CD14-positive monocyte (primary cell): Measurements from ENCODE around the gene PSMD1. TPM values are rescaled to one million over a fixed set of nuclear protein-coding genes. Genes with fewer than 3 reads are reported as not detected.

Experiments
- DNase-seq, 3 donors: peaks; one replicate each; pipeline ENCODE4 v3.0.0-alpha.2; 2011 to 2022
- H2AFZ ChIP-seq: 2 replicates; pipeline ENCODE4 v1.6.0; 2012; ENCODE audit warnings: mild to moderate bottlenecking, low read depth, low read length, inconsistent platforms; ENCODE audit not compliant: insufficient read depth, poor library complexity, severe bottlenecking
- H3K27ac ChIP-seq, 2 donors: 1 replicate in 1 of 2; 2 replicates in 1 of 2; pipeline ENCODE4 v1.5.1; 2012 to 2013; ENCODE audit warnings: low read length in 2 of 2, control low read depth in 1 of 2, inconsistent platforms in 1 of 2, low read depth in 1 of 2, mild to moderate bottlenecking in 1 of 2
- H3K27me3 ChIP-seq, 2 donors: one replicate each; pipeline versions ENCODE4 v1.6.0 to v1.6.1; 2011 to 2013; ENCODE audit warnings: low read length in 2 of 2; ENCODE audit not compliant: control insufficient read depth in 2 of 2, insufficient read depth in 2 of 2
- H3K36me3 ChIP-seq, 2 donors: replicated peaks in 1 of 2; 1 replicate in 1 of 2; 2 replicates in 1 of 2; pipeline versions ENCODE4 v1.5.1 to v1.6.1; 2012 to 2013; ENCODE audit warnings: low read length in 2 of 2, control low read depth in 1 of 2, inconsistent platforms in 1 of 2, mild to moderate bottlenecking in 1 of 2; ENCODE audit not compliant: insufficient read depth in 2 of 2, control insufficient read depth in 1 of 2
- H3K4me1 ChIP-seq, 2 donors: 1 replicate in 1 of 2; 2 replicates in 1 of 2; pipeline versions ENCODE4 v1.5.1 to v1.6.1; 2012 to 2013; ENCODE audit warnings: low read length in 2 of 2, control low read depth in 1 of 2, inconsistent platforms in 1 of 2, mild to moderate bottlenecking in 1 of 2, moderate library complexity in 1 of 2; ENCODE audit not compliant: insufficient read depth in 2 of 2, control insufficient read depth in 1 of 2
- H3K4me2 ChIP-seq: replicated peaks from 2 replicates; pipeline ENCODE3; 2012; ENCODE audit warnings: low read length, moderate library complexity, mild to moderate bottlenecking; ENCODE audit not compliant: poor library complexity, severe bottlenecking; ENCODE audit errors: extremely low read depth
- H3K4me3 ChIP-seq, 3 experiments: fragments of 200-600 bp in 1 of 3; sonication (generic) in 1 of 3; replicated peaks in 1 of 3; 1 replicate in 2 of 3; 2 replicates in 1 of 3; pipeline ENCODE4 v1.5.1; 2011 to 2013; ENCODE audit warnings: low read length in 3 of 3, mild to moderate bottlenecking in 3 of 3, control low read depth in 2 of 3, low read depth in 2 of 3, inconsistent platforms in 1 of 3, moderate library complexity in 1 of 3
- H3K79me2 ChIP-seq: 2 replicates; pipeline ENCODE4 v1.6.0; 2012; ENCODE audit warnings: mild to moderate bottlenecking, control low read depth, inconsistent platforms, low read length, moderate library complexity; ENCODE audit not compliant: insufficient read depth
- H3K9ac ChIP-seq: 2 replicates; pipeline ENCODE4 v1.6.0; 2017; ENCODE audit warnings: low read length, mild to moderate bottlenecking; ENCODE audit not compliant: insufficient read depth, poor library complexity, severe bottlenecking
- H3K9me3 ChIP-seq, 2 donors: replicated peaks in 1 of 2; 1 replicate in 1 of 2; 2 replicates in 1 of 2; pipeline versions ENCODE4 v1.5.1 to v1.6.1; 2012 to 2013; ENCODE audit warnings: low read length in 2 of 2, control low read depth in 1 of 2; ENCODE audit not compliant: control insufficient read depth in 1 of 2, insufficient read depth in 1 of 2
- H4K20me1 ChIP-seq: 2 replicates; pipeline ENCODE4 v1.6.0; 2012; ENCODE audit warnings: mild to moderate bottlenecking, low read length, control low read depth, moderate library complexity; ENCODE audit not compliant: insufficient read depth
- H3K27ac Mint-ChIP-seq, 7 donors: one replicate each; pipeline ENCODE4 v1.8.0; 2020; ENCODE audit warnings: mild to moderate bottlenecking in 7 of 7, mixed read lengths in 7 of 7, moderate library complexity in 6 of 7, inconsistent platforms in 2 of 7
- H3K27me3 Mint-ChIP-seq, 3 donors: one replicate each; pipeline ENCODE4 v1.8.0; 2021 to 2022; ENCODE audit warnings: low read depth in 3 of 3, mild to moderate bottlenecking in 3 of 3, mixed read lengths in 3 of 3, moderate library complexity in 3 of 3, inconsistent platforms in 1 of 3
- H3K36me3 Mint-ChIP-seq, 2 donors: one replicate each; pipeline ENCODE4 v1.8.0; 2020; ENCODE audit warnings: mixed read lengths in 2 of 2, inconsistent platforms in 1 of 2, mild to moderate bottlenecking in 1 of 2
- H3K4me1 Mint-ChIP-seq: one replicate; pipeline ENCODE4 v1.8.0; 2020; ENCODE audit warnings: mild to moderate bottlenecking, mixed read lengths
- H3K4me3 Mint-ChIP-seq, 2 donors: one replicate each; pipeline ENCODE4 v1.8.0; 2020; ENCODE audit warnings: mild to moderate bottlenecking in 2 of 2, mixed read lengths in 2 of 2, moderate library complexity in 1 of 2
- H3K9me3 Mint-ChIP-seq, 7 donors: one replicate each; pipeline ENCODE4 v1.8.0; 2020 to 2022; ENCODE audit warnings: mixed read lengths in 7 of 7, mild to moderate bottlenecking in 6 of 7, moderate library complexity in 6 of 7, inconsistent platforms in 2 of 7
- WGBS: methylation state at CpG from one replicate; pipeline ENCODE4 v1.1.5; 2013; ENCODE audit warnings: missing lambda C conversion rate; ENCODE audit not compliant: insufficient coverage; 5-methylcytosine and 5-hydroxymethylcytosine counted together
- intact Hi-C, 2 donors: fragments of 100-400 bp; cut with micrococcal nuclease; formaldehyde crosslinking; loops; one replicate each; pipeline versions ENCODE4 v1.15.0 to v1.15.1; 2023
- polyA plus RNA-seq, 3 donors: library from polyadenylated mRNA; depleted of rRNA in 1 of 3; unstranded in 2 of 3; stranded (reverse) in 1 of 3; fragments of 300-500 nt in 2 of 3; fragments of >200 nt in 1 of 3; fragmentation: Illumina TruSeq in 2 of 3; gene quantifications; 1 replicate in 2 of 3; 2 replicates in 1 of 3; pipeline ENCODE4 v1.2.3, GENCODE V29; 2012 to 2021
- TF ChIP-seq, protein P1 (sequence below): fragments of 200-600 bp; IDR thresholded peaks from one replicate; pipeline ENCODE4 v1.8.0; 2022; ENCODE audit warnings: antibody characterized with exemption, mild to moderate bottlenecking

The PSMD1 gene
- polyA plus RNA-seq, 3 donors = 23.5 to 53.9 (median 37.7) TPM

DNA sequence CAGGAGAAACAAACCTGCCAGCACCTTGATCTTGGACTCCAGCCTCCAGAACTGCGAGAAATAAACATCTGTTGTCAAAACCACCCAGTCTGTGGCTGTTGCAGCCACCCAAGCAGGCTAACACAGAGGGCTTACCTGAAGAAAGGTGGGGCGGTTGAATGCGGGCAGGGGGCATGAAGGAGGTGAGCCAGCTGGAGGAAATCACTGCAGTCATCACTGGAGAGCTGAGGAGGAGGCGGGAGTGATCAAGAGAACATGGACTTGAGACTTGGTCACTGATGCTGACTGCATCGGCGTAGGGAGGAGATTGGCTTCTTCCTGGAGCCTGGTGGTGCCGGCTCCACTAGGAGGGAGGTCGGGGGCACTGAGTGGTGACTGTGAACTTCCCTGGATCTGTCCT, 127.2 kb downstream of the PSMD1 start:
- Histone ChIP-seq H3K9me3 (no peaks in the 10 kb centered on the region), H3K4me1 (peaks cover 35 to 37% of the 10 kb centered on the region in 2 donors), H3K9ac (no peak overlapping the region), H2AFZ (no peak overlapping the region), H3K79me2 (no peaks in the 10 kb centered on the region), H3K36me3 (no peaks in the 10 kb centered on the region), H3K4me2 (no peak overlapping the region), H3K27me3 (no peaks in the 10 kb centered on the region), H4K20me1 (no peaks in the 10 kb centered on the region), H3K4me3 (no peak overlapping the region), H3K27ac (no peak overlapping the region)
- WGBS = 98% methylated on average over 8 of the region's 8 CpGs
- peaks cover 0 to 2% (median 0%) of the 10 kb centered on the region in 7 donors for H3K9me3 Mint-ChIP-seq
- peaks cover 0 to 3% (median 0%) of the 10 kb centered on the region in 3 donors for H3K27me3 Mint-ChIP-seq
- intact Hi-C loops = no loop called here
- H3K4me3 Mint-ChIP-seq = no peak overlapping the region
- no peak overlapping the region for H3K27ac Mint-ChIP-seq
- DNase-seq = no peak
- TF ChIP-seq, protein P1, sequence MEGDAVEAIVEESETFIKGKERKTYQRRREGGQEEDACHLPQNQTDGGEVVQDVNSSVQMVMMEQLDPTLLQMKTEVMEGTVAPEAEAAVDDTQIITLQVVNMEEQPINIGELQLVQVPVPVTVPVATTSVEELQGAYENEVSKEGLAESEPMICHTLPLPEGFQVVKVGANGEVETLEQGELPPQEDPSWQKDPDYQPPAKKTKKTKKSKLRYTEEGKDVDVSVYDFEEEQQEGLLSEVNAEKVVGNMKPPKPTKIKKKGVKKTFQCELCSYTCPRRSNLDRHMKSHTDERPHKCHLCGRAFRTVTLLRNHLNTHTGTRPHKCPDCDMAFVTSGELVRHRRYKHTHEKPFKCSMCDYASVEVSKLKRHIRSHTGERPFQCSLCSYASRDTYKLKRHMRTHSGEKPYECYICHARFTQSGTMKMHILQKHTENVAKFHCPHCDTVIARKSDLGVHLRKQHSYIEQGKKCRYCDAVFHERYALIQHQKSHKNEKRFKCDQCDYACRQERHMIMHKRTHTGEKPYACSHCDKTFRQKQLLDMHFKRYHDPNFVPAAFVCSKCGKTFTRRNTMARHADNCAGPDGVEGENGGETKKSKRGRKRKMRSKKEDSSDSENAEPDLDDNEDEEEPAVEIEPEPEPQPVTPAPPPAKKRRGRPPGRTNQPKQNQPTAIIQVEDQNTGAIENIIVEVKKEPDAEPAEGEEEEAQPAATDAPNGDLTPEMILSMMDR = no peak
- H3K36me3 Mint-ChIP-seq = no peaks in the 10 kb centered on the region
- peaks cover 38% of the 10 kb centered on the region for H3K4me1 Mint-ChIP-seq

DNA sequence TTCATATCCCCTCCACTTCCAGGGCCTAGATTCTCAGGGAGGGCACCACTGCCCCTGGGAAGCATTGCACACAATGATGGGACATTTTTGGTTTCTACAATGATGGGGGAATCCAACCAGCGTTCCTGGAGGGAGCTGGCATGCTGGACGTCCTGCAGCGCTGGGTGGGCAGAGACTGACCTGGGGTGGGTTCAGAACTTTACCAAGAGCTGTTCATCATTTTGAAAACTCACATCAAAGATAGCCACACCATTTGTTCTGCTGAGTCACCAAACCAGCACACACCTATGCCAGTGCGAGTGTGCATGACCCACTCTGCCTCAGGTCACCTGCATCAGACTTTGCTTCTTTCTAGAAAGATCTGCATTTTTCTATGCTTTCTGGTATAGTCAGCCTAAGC, 127.7 kb downstream of the PSMD1 start:
- Histone ChIP-seq H3K27me3 (no peaks in the 10 kb centered on the region), H3K4me2 (no peak overlapping the region), H2AFZ (no peak overlapping the region), H3K9ac (no peak overlapping the region), H3K9me3 (no peaks in the 10 kb centered on the region), H3K4me1 (peaks cover 35 to 37% of the 10 kb centered on the region in 2 donors), H3K27ac (no peak overlapping the region), H3K36me3 (no peaks in the 10 kb centered on the region), H3K4me3 (no peak overlapping the region), H4K20me1 (no peaks in the 10 kb centered on the region), H3K79me2 (no peaks in the 10 kb centered on the region)
- peaks cover 0 to 2% (median 0%) of the 10 kb centered on the region in 7 donors for H3K9me3 Mint-ChIP-seq
- TF ChIP-seq, protein P1 = no peak
- H3K27me3 Mint-ChIP-seq = peaks cover 0 to 6% (median 1%) of the 10 kb centered on the region in 3 donors
- DNase-seq = no peak
- H3K36me3 Mint-ChIP-seq = no peaks in the 10 kb centered on the region
- intact Hi-C loops = no loop called here
- H3K27ac Mint-ChIP-seq = no peak overlapping the region
- no peak overlapping the region for H3K4me3 Mint-ChIP-seq
- WGBS = 87% methylated on average over 3 of the region's 4 CpGs
- H3K4me1 Mint-ChIP-seq = peaks cover 36% of the 10 kb centered on the region
